ENCODE results near the gene TGFBR2.

TGFBR2 gene

DNA sequence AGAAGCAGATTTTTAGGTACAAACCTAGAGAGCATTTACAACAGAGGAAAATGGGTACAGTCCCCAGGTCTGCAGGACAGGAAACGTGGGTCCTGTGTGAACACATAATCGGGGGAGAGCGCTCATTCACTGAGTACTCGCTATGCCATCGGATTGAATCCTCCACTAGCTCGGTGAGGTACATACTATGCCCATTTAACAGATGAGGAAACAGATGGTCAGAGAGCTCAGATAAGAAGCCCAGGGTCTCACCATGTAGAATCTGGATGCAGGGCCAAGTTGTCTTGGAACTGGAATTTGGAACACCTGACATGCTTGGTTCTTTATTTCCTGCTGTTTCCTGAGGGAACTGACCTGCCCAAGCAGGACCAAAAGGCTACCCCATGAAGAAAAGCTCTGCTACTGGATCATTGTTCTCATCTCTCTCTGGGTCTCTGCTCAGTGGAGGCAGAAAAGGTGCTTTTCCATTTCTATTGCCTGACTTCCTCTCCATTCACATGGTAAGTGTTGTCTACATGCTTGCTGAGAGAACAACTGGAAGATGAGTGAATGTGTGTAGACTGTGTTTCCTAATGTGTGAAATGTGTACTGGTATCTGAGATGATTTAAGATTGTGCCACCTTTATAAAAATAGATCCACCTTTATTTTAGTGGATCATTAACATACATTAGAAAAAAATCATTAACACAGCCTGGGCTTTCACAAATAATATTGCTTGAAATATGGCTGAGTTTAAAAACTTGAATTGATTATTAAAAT lies 89.1 kb downstream of the TGFBR2 start:
- DNase-seq, result no peak

DNA sequence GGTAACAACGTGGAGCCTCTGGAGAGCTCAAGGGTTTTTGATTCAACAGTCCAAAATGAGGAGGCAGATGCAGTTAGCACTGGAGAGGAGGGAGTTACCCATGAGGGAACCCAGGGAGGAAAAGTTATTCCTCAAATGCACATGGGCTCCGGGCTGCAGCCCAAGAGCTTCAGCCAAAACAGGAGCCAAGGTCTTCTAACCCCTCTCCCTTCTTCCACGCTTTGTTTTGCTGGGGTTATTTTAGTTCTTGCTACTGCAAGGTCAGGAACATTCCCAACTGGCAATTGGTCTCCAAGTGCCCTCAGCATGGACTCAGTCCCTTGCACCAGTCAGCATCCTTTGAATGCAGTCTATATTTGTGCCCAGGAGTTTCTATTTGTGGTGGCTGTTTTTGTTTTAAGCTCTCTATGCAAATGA lies 90.0 kb downstream of the TGFBR2 start:
- no peak for DNase-seq

DNA sequence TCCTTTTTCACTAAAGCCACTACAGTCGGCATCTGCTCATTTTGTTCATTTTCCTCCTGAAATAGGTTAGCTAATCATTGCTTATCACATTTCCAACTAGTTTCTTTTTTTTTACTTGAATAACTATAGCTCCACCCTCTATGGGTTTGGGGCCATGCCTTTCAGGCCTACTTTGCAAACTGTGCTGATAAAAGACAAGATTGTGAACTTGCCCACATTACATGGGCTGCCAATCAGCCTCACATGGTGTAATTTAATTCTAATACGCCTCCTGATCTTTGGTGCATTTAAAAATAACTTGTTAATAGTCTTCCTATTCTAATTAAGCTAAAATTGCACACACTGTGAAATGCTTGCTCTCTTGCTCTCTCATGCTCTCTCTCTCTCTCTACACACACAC lies 90.5 kb downstream of the TGFBR2 start:
- no peak for DNase-seq

DNA sequence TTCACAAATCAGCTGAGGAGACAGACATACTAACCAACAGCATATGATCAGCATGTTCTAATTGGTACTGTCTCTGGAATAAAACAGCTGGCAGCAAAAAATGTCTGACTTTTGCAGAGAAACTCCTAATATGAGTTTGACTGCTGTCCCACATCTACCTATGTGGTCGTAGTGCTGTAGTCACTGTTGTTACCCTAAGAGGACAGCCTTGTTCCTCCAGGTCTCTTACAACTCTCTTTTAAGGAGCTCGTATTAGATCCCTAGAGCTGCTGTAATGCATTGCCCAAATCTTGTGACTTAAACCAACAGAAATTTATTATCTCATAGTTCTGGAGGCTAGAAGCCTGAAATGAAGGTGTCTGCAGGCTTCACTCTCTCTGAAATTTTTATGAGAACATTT lies 92.1 kb downstream of the TGFBR2 start:
- no peak for DNase-seq

DNA sequence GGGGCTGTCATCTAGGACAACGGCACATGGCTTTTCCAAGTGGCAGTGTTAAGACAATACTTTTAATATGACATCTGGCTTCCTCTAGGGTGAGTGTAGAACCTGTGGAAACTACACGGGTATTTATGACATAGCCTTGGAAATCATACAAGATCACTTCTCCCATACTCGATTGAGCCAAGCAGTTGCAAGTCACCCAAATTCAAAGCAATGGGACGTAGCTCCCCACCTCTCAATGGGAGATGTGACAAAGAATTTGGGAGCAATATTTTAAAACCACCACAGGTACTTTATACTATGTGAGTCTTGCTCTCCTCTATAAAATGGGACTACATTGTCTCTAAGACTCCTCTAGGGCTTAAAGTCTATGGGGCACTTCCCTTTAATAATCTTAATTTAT lies 93.5 kb downstream of the TGFBR2 start:
- DNase-seq, result no peak

DNA sequence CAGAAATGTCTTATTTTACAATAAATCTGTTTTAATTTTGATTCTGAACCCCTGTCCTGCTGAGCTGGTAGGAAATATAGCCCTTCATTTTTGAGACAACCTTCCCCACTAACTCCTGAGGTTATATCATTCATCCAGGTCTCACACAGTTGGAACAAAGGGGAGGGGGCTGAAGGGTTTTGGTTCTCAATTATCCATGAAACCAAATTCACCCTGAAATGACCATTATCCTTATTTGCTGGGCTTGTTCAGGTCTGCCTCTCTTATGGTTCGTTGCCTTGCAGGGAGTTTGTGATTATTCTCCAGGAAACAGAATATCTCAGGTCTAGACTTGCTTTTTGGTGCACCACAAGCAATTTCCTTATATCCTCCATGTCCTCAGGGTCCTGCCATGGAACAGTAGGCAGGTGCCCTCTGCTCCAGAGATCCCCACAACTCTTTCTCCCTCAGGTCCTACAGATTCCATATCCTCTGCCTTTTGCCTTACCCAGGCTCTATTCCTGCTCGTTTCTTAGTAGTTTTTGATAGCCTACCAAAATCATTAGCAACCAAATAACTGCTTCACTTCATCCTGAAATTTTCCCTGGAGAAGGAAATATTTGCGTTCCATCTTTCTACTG lies 94.4 kb downstream of the TGFBR2 start:
- no peak for DNase-seq

DNA sequence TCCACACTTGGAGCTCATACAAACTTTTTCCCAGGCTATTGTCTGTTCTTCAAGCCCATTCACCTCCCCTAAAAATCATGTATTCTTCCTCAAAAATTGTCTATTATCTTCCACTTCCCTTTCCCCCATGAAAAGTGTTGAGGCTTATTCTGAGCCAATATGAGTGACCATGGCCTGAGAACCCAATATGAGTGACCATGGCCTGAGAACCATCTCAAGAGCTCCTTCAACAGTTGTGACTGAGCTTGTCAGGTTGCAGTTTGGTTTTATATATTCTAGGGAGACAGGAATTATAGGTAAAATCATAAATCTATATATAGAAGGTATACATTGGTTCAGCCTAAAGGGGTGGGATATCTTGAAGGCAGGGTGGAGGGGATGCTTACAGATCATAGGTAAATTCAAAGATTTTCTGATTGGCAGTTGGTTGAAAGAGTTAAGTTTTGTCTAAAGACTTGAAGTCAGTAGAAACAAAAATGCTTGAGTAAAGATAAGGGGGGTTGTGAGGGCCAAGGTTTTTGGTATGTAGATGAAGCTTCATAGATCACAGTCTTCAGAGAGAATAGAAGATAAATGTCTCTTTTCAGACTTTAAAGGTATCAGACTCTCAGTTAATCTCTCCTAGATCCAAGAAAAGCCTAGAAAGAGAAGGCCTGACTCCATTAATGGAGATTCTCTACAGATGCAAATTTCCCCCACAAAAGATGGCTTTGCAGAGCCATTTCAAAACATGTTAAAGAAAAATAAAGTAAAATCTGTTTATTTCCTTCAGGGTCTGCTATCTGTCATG lies 95.8 kb downstream of the TGFBR2 start:
- DNase-seq, result no peak

DNA sequence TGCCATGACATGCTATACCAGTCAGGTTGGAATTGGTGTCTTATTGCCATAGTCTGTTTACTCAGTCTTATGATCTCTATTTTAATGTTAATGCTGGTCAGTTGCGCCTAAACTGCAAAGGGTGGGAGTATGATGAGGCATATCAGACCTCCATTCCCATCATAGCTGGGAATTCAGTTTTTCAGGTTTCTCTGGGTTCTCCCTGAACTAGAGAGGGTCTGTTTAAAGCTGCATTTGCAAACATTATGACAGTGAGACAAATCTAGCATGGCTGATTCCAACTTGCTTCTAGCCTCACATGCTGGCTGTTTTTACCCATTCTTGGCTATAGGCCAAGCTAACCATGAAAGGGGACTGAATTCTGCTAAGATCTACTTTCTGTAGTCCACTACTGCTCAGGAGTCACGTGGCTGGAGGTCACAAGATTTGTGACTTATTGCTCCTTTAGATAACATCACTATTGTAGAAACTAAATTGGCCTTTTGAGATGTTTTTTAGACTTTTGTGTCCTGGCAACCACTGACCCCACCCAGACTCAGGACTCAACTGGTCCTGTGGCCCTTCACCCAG lies 96.5 kb downstream of the TGFBR2 start:
- DNase-seq, result no peak

DNA sequence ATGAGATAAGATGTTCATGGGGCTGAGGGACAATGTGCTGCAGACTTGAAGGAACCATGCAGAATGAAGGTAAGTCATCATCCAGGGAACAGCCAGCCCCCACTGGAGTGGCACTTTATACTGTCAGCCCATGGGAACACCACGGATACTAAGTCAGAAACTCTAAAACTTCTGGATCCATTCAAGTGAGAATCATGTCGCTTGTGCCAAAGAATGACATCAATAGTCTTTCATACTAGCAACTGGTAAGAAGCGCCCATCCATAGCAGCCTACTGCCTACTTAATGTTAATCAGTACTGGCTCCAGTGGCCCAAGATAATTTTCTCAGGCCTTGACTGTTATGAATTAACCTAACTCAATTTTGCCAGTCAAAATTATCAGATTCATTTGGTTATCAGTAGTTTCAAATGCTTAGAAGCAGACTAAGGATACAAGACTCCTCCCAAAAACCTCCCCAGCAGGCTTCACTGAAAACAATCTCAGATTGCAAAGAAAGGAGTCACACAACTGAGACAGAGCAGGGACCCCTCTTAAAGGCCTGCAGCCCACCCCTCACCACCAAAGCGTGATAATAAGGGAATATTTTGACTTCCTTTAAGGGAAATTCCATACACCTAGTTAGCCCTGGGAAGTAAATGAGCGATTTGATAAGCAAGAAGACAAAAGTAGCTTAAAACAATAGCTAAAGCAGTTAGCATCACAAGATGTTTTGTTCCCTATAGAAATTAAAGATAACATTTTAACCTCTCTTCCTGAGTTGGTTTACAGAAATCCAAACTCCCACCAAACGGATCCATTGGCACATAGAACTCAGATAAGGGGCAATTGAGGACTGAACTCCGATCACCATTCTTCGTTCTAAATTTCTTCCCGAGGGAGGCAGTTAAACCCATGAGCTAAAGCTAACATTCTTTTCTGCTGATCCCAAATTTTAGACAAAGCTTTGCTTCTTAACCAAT lies 98.8 kb downstream of the TGFBR2 start:
- no peak for DNase-seq

DNA sequence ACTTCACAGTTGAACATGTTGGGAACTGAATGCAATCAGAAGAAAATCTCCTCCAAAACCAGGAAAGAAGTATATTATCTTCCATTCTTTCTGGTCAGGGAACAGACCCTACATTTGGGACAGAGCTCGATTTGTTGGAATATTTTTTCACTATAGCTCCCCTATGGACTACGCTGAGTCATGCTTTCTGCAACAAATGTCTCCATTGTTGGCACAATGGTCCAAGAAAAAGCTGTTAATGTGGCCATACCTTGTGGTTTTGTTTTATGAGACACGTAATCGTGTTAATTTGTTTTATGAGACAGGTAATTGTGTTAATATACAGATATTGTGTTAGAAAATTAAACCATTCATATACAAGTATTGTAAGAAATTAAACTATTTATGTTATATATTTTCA lies 101.4 kb downstream of the TGFBR2 start:
- DNase-seq, result no peak

DNA sequence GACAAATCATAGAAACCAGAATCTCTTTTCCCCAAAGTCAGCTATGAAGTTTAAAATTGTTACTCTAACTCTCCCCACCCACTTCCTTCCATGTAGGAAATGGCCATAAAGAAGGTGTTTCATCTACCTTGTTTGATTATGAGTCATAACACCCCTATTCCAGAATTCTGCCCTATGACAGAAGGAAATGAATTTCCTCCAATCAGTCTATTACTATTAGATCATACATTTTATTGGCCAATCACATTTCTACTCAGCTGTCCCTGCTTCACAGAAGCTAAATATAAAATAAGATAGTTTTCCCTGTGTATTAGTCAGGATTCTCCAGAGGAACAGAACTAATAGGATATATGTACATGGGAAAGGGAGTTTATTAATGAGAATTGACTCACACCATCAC lies 102.1 kb downstream of the TGFBR2 start:
- no peak for DNase-seq

DNA sequence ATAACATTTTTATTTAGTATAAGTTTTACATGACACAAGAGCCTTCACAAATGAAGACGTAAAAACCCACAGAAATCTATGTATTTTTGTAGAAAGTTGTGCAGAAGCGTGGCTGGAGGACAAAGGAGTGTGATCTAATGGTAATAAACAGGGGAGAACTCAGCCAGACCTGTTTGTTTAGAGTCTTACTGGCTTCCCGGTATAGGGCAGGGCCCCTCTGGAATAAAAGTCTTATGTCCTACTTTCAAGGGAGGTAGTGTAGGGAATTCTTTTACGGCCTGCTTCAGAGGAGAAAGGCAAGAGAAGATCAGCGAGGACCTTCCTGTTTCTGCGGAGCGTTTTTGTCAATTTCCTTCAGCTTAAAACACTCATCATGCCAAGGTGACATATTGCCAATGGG lies 103.6 kb downstream of the TGFBR2 start:
- no peak for DNase-seq

DNA sequence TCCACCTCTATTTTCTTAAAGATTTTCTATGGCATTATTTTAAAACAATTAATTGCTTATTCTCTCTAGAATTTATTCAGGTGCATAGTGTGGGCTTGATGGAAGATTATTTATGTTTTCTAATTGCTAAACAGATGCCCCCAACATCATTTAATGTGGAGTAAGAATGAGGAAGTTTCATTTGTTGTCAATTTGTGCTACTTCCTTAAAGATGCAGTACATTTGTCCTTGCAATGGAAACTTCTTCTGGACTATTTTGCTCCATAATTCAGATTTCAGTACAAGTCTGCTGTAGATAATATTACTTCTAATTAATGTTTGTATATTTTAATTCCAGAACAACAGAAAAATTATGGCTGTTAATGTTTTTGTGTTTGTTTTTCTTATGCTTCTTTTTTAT lies 104.8 kb downstream of the TGFBR2 start:
- no peak for DNase-seq

DNA sequence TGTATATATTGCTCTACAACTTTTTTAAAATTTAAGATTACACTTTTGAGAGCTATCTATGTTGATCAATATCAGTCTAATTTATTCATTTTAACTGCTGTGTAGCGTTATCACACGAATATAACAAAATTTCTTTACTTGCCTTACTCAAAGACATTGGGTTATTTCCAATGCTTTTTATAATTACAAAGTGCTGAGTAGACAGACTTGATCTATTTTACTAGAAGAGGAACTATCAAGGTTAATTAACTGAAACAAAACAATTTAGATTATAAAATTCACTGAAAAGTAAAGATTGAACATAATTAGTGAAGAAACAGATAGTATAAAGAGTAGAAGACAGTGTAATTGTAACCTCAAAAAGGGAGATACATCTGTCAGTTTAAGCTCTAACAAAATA lies 105.5 kb downstream of the TGFBR2 start:
- no peak for DNase-seq

DNA sequence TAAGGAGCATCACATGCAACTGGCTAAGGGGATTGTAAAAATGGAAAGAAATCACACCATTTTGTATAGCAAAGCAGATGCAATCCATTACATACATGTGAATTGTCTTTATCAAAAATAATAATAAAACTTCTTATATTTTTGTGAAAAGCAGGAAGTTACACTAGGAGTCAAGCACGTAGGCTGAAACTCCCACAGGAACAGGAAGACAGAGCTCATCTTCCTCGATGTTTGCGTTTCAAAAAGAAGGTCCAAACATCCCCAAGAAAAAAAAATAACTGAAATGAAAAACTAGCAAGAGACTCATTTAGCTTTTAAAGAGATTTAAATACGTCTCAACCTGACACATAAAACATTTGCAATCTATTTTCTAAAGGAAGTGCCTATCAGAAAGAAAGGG lies 106.6 kb downstream of the TGFBR2 start:
- no peak for DNase-seq

DNA sequence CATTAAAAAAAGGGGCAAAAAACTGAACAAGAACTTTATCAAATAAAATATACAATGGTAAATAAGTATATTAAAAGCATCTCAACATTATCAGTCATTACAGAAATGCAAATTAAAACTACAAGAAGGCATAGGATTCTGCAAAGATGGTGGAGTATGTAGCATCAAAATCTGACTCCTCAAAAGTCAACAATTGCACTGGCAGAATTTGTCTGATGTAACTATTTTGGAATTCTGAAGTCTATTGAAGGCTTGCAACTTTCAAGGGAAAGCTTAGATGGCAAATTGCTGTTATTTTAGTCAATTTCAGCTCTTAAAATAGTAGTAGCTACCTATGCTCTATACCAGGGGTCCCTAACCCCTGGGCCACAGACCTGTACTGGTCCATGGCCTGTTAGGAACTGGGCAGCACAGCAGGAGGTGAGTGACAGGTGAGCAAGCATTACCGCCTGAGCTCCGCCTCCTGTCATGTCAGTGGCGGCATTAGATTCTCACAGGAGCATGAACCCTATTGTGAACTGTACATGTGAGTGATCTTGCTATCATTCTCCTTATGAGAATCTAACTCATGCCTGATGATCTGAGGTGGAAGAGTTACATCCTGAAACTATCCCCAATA lies 107.6 kb downstream of the TGFBR2 start:
- DNase-seq, result no peak

DNA sequence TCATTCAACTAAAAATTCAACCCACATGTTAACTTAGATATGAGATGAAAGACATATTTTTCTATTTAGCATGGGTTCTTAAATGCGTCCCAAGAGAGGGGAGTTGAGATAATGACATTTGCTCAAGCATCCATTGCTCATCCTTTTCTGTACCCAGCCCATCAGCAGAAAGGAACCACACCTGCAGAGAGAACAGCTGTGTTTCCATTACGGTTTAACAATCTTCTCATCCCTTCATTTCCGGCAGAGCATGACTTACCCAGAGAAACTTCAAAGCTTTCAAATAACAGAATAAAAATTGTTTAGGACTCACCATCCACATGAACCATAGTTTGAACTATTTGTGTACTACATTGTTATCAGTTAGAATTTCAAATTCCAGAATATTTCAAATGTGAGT lies 113.1 kb downstream of the TGFBR2 start:
- DNase-seq, result no peak

DNA sequence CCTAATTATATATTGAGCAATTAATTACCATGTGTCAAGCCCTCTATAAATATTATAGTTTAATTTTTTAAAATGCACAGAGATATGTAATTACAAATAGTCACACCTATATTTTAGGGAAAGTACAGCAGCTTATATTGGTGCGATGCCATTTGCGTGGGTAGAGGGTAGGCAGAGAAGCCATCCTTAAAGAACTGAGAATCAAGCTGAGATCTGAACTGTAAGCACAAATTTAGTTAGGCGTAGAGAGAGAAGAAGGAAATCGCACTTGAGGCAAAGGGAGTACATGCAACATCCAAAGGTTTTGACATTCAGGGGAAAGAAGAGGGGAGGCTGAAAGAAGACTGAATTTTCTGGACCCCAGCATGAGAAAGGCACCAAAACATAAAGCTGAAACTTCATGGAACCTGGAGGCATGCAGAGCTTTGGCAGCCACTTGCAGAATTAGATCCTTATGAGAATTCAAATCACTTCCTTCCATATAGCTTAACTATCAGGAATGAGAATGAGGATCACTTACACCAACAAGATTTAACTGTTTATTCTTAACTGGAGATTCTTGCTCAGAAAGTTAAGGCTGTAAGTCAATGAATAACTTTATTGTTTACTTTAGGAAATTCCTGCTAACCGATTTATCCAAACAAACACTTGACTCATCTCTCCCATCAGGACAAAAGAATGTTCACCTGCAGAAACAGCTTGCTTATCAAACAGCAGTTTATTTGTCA lies 114.3 kb downstream of the TGFBR2 start:
- DNase-seq, result no peak

DNA sequence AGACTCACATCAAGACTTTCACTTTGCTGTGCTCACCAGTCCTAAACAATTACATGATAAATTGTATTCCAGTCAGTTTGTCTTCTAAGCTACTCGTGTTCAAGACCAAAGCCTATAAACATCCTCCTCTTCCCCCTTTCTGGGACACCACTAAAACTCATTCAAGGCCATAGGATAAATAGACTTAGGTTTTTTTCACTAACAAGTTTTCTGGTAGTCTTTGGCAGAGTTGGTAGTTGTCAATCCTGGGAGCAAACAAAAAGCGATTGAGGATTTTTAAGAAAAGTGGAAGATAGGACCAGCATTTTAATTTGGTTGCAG lies 114.9 kb downstream of the TGFBR2 start:
- DNase-seq, result no peak

DNA sequence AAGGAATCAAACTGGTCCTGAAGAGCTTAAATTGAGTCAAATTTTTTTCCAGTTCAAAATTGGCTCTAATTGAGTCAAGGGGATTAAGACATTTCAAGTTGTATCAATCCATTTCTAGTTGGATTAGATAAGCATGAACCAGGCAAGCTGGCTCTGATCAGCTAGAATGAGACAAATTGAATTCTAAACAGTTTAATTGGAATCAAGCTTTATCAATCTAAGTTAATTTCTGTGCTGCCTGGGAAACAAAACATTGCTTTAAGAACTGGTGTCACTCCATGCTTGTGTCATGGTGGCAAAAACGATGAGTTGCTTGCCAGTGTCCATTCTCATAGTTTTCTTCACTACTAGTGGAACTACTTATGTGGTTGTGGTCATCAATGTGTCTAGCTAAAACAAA lies 116.8 kb downstream of the TGFBR2 start:
- DNase-seq, result no peak

DNA sequence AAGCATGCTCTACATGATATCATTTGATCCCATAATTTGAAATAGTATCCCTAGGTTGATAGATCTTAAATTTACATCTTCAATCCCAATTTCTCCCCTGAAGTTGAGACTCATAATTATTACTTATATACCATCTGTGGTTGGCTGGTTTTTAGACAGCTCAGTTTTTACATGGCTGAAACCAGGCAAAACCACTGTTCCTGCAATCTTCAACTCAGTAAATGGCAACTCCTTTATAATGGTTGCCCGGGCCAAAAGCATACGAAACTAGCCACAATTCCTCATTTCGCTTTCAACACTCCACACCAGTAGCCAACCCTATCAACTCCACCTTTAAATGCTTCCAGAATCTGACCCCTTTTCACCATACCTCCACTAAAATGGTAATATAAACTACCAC lies 118.5 kb downstream of the TGFBR2 start:
- DNase-seq, result no peak

DNA sequence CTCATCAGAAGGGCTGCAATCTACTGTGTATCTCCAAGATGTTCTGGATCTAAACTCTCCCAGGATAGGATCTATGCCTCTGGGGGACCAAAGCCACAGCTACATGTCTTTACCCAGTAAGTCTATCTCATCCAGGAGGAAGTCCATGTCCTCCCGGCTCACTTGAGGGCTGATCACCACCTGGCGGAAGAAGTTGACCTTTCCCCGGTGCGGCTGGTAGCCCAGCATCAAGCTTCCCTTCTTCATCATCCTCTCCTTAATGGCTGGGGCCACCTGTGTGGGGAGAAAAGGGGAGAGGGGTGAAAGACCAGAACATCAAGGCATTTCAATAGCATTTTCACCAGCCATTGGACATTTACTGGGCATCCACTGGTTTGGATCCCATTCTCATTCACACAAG lies 121.7 kb downstream of the TGFBR2 start:
- no peak for DNase-seq

Data from RPMI8226 (cell line).